HEK293 (cell line): Measurements from ENCODE around the gene AADAC.

Source experiments
- CTCF ChIA-PET: fragments of 350-600 bp; formaldehyde crosslinking; extraction: SDS; loops from one replicate; lab custom pipeline; 2021; ENCODE audit warnings: antibody characterized with exemption; lab: Yijun Ruan, JAX
- POLR2A ChIA-PET: fragments of 300-600 bp; formaldehyde crosslinking; extraction: SDS; loops from one replicate; lab custom pipeline; 2020; ENCODE audit warnings: antibody characterized with exemption, inconsistent platforms; lab: Yijun Ruan, JAX
- H3K27ac ChIP-seq: fragments of 200-500 bp; sonication (Bioruptor generic); 2 replicates; pipeline ENCODE4 v1.5.1; 2014; ENCODE audit warnings: low read depth, low read length, control low read depth, inconsistent platforms; ENCODE audit errors: extremely low read depth
- H3K36me3 ChIP-seq, 2 experiments: fragments of 200-500 bp in 1 of 2; sonication (Bioruptor generic) in 1 of 2; 1 replicate in 1 of 2; 2 replicates in 1 of 2; pipeline ENCODE4 v1.5.1; 2014 to 2017; ENCODE audit warnings: inconsistent platforms in 2 of 2, low read length in 2 of 2; ENCODE audit not compliant: control insufficient read depth in 2 of 2, insufficient read depth in 1 of 2
- H3K4me1 ChIP-seq: fragments of 200-500 bp; sonication (Bioruptor generic); 2 replicates; pipeline ENCODE4 v1.5.1; 2014; ENCODE audit warnings: mild to moderate bottlenecking, low read length, inconsistent platforms; ENCODE audit not compliant: control insufficient read depth, insufficient read depth
- H3K4me3 ChIP-seq: 2 replicates; pipeline ENCODE4 v1.5.1; 2011; ENCODE audit warnings: low read depth, mild to moderate bottlenecking, control low read depth, low read length, moderate library complexity
- H3K9me3 ChIP-seq: fragments of 200-500 bp; sonication (Bioruptor generic); 2 replicates; pipeline ENCODE4 v1.5.1; 2014; ENCODE audit warnings: low read depth, low read length, inconsistent platforms; ENCODE audit not compliant: control insufficient read depth, insufficient read depth
- FEZF1 ChIP-seq: fragments of 450-650 bp; formaldehyde crosslinking; IDR thresholded peaks from 2 replicates; pipeline ENCODE4 v1.5.1; 2016; ENCODE audit warnings: missing biosample characterization, missing genetic modification characterization
- KLF7 ChIP-seq: fragments of 450-650 bp; formaldehyde crosslinking; IDR thresholded peaks from 2 replicates; pipeline ENCODE4 v1.5.1; 2016; ENCODE audit warnings: missing biosample characterization, missing genetic modification characterization, borderline replicate concordance
- SP3 ChIP-seq: fragments of 450-650 bp; formaldehyde crosslinking; IDR thresholded peaks from 2 replicates; pipeline ENCODE4 v1.5.1; 2016; ENCODE audit warnings: missing biosample characterization, missing genetic modification characterization
- TCF7L2 ChIP-seq: IDR thresholded peaks from 2 replicates; pipeline ENCODE4 v1.6.1; 2011; ENCODE audit warnings: low read depth, mild to moderate bottlenecking, inconsistent platforms, low read length, moderate library complexity, borderline replicate concordance
- ZFP37 ChIP-seq: fragments of 450-650 bp; formaldehyde crosslinking; IDR thresholded peaks from 2 replicates; pipeline ENCODE4 v1.5.1; 2016; ENCODE audit warnings: missing biosample characterization, missing genetic modification characterization
- ZIC2 ChIP-seq: fragments of 450-650 bp; formaldehyde crosslinking; IDR thresholded peaks from 2 replicates; pipeline ENCODE4 v1.5.1; 2016; ENCODE audit warnings: missing biosample characterization, missing genetic modification characterization
- ZNF157 ChIP-seq: fragments of 450-650 bp; formaldehyde crosslinking; IDR thresholded peaks from 2 replicates; pipeline ENCODE4 v1.5.1; 2016; ENCODE audit warnings: missing biosample characterization, missing genetic modification characterization
- ZNF302 ChIP-seq: fragments of 450-650 bp; formaldehyde crosslinking; IDR thresholded peaks from 2 replicates; pipeline ENCODE4 v1.5.1; 2016; ENCODE audit warnings: missing biosample characterization, missing genetic modification characterization, low read depth
- ZNF362 ChIP-seq: fragments of 450-650 bp; formaldehyde crosslinking; IDR thresholded peaks from 2 replicates; pipeline ENCODE4 v1.5.1; 2016; ENCODE audit warnings: missing biosample characterization, missing genetic modification characterization
- ZNF398 ChIP-seq: fragments of 450-650 bp; formaldehyde crosslinking; IDR thresholded peaks from 2 replicates; pipeline ENCODE4 v1.5.1; 2017; ENCODE audit warnings: missing biosample characterization, missing genetic modification characterization
- ZNF416 ChIP-seq: fragments of 450-650 bp; formaldehyde crosslinking; IDR thresholded peaks from 2 replicates; pipeline ENCODE4 v1.5.1; 2016; ENCODE audit warnings: missing biosample characterization, missing genetic modification characterization
- ZNF48 ChIP-seq: fragments of 450-650 bp; formaldehyde crosslinking; IDR thresholded peaks from 2 replicates; pipeline ENCODE4 v1.5.1; 2016; ENCODE audit warnings: missing biosample characterization, missing genetic modification characterization
- ZNF529 ChIP-seq: fragments of 450-650 bp; formaldehyde crosslinking; IDR thresholded peaks from 2 replicates; pipeline ENCODE4 v1.5.1; 2017; ENCODE audit warnings: missing genetic modification characterization, missing biosample characterization; ENCODE audit not compliant: insufficient replicate concordance
- ZNF548 ChIP-seq: fragments of 450-650 bp; formaldehyde crosslinking; IDR thresholded peaks from 2 replicates; pipeline ENCODE4 v1.5.1; 2016; ENCODE audit warnings: missing biosample characterization, missing genetic modification characterization
- ZNF600 ChIP-seq: fragments of 450-650 bp; formaldehyde crosslinking; IDR thresholded peaks from 2 replicates; pipeline ENCODE4 v1.5.1; 2016; ENCODE audit warnings: missing biosample characterization, missing genetic modification characterization
- ZNF707 ChIP-seq: fragments of 450-650 bp; formaldehyde crosslinking; IDR thresholded peaks from 2 replicates; pipeline ENCODE4 v1.5.1; 2016; ENCODE audit warnings: missing biosample characterization, missing genetic modification characterization
- ZNF76 ChIP-seq: fragments of 450-650 bp; formaldehyde crosslinking; IDR thresholded peaks from 2 replicates; pipeline ENCODE4; 2016; ENCODE audit warnings: low read depth, missing biosample characterization, missing genetic modification characterization, borderline replicate concordance
- ZNF768 ChIP-seq: fragments of 450-650 bp; formaldehyde crosslinking; IDR thresholded peaks from 2 replicates; pipeline ENCODE4 v1.5.1; 2018; ENCODE audit warnings: missing biosample characterization, mild to moderate bottlenecking, missing genetic modification characterization
- ZNF777 ChIP-seq: fragments of 450-650 bp; formaldehyde crosslinking; IDR thresholded peaks from 2 replicates; pipeline ENCODE4 v1.5.1; 2017; ENCODE audit warnings: missing biosample characterization, missing genetic modification characterization, borderline replicate concordance
- ZNF837 ChIP-seq: fragments of 450-650 bp; formaldehyde crosslinking; IDR thresholded peaks from 2 replicates; pipeline ENCODE4 v1.5.1; 2016; ENCODE audit warnings: missing biosample characterization, missing genetic modification characterization
- TF ChIP-seq, protein P1 (sequence below): fragments of 450-650 bp; formaldehyde crosslinking; optimal IDR thresholded peaks from 2 replicates; pipeline ENCODE3; 2016; ENCODE audit warnings: missing biosample characterization, mild to moderate bottlenecking, missing genetic modification characterization
- TF ChIP-seq, protein P2 (sequence below): IDR thresholded peaks from 2 replicates; pipeline ENCODE4 v1.6.1; 2011; ENCODE audit warnings: mild to moderate bottlenecking, low read depth, low read length, borderline replicate concordance
- TF ChIP-seq, protein P3 (sequence below): fragments of 450-650 bp; formaldehyde crosslinking; IDR thresholded peaks from 2 replicates; pipeline ENCODE4 v1.5.1; 2016; ENCODE audit warnings: missing biosample characterization, missing genetic modification characterization
- TF ChIP-seq, protein P4 (sequence below): fragments of 450-650 bp; formaldehyde crosslinking; IDR thresholded peaks from 2 replicates; pipeline ENCODE4 v1.5.1; 2016; ENCODE audit warnings: missing biosample characterization, missing genetic modification characterization

AADAC gene

DNA sequence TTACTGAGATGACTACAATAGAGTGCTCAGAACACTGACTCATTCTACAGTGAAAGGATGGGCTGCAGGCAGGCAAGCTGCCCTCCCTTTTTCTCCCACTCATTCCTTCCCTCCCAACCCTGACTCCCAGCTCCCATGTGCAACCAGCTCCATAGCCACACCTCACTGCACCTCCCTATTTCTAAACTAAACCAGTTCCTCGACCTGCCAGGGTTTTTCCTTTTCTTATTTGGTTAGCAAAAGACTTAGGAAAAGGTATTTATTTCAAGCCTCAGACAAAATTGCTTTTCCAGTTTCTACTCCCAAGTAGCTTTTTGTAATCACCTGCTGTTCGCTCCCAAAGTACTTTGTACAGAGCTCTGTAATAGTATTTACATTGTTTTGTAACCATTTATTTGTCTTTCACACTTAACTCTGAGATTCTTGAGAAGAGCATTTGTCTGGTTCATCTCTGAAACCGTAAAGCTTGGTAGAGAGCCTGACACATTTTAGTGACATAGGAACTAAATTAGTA, 2.2 kb downstream of the AADAC start (continued):
- TF ChIP-seq ZNF398 (peak; percentile 41; the same call in 1 of the 2 replicates), ZIC2 (tag by site-specific recombination) (no peak)

GRCh38 chr3:151817473-151817872, 3.6 kb downstream of the AADAC start:
- Histone ChIP-seq H3K4me1 (no peaks in the 10 kb centered on the region), H3K36me3 (no peaks in the 10 kb centered on the region), H3K9me3 (no peaks in the 10 kb centered on the region), H3K4me3 (no peak overlapping the region), H3K27ac (no peak overlapping the region)
- ChIA-PET CTCF (no interaction called here), POLR2A (no interaction called here)
- TF ChIP-seq ZNF302 (tag by site-specific recombination) (no peak), ZNF707 (tag by site-specific recombination) (no peak), SP3 (tag by site-specific recombination) (no peak), ZNF157 (no peak), KLF7 (tag by site-specific recombination) (no peak), ZNF548 (tag by site-specific recombination) (no peak), TCF7L2 (no peak), ZNF837 (tag by site-specific recombination) (no peak), FEZF1 (tag by site-specific recombination) (no peak), ZNF600 (no peak), ZNF529 (no peak), ZNF416 (tag by site-specific recombination) (no peak), ZFP37 (tag by site-specific recombination) (no peak), ZNF768 (tag by site-specific recombination) (no peak), ZNF777 (no peak), ZNF76 (tag by site-specific recombination) (no peak)
- TF ChIP-seq, protein P1, sequence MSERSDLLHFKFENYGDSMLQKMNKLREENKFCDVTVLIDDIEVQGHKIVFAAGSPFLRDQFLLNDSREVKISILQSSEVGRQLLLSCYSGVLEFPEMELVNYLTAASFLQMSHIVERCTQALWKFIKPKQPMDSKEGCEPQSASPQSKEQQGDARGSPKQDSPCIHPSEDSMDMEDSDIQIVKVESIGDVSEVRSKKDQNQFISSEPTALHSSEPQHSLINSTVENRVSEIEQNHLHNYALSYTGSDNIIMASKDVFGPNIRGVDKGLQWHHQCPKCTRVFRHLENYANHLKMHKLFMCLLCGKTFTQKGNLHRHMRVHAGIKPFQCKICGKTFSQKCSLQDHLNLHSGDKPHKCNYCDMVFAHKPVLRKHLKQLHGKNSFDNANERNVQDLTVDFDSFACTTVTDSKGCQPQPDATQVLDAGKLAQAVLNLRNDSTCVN (tag by site-specific recombination): no peak

DNA sequence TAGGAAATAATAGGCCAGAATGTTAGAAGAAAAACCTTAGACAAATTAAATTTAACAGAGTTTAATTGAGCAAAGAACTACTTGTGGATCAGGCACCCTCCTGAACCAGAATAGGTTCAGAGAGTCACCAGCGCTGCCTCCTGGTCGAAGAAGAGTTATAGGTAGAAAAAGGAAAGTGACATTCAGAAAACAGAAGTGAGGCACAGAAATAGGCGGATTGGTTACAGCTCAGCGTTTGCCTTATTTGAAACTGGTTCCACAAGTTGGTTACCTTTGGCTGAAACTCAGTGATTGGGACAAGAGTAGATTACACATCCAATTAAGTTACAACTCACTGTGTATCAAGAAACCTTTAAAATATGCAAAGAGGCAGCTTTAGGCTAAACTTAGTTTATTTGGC, 4.4 kb downstream of the AADAC start:
- CTCF ChIA-PET: no interaction called here
- no peak for TF ChIP-seq ZNF362 (tag by site-specific recombination)
- TF ChIP-seq, protein P2, sequence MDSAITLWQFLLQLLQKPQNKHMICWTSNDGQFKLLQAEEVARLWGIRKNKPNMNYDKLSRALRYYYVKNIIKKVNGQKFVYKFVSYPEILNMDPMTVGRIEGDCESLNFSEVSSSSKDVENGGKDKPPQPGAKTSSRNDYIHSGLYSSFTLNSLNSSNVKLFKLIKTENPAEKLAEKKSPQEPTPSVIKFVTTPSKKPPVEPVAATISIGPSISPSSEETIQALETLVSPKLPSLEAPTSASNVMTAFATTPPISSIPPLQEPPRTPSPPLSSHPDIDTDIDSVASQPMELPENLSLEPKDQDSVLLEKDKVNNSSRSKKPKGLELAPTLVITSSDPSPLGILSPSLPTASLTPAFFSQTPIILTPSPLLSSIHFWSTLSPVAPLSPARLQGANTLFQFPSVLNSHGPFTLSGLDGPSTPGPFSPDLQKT: no peak
- TF ChIP-seq, protein P3, sequence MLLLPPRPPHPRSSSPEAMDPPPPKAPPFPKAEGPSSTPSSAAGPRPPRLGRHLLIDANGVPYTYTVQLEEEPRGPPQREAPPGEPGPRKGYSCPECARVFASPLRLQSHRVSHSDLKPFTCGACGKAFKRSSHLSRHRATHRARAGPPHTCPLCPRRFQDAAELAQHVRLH (tag by site-specific recombination): no peak
- TF ChIP-seq ZNF48 (tag by site-specific recombination): no peak
- TF ChIP-seq, protein P4, sequence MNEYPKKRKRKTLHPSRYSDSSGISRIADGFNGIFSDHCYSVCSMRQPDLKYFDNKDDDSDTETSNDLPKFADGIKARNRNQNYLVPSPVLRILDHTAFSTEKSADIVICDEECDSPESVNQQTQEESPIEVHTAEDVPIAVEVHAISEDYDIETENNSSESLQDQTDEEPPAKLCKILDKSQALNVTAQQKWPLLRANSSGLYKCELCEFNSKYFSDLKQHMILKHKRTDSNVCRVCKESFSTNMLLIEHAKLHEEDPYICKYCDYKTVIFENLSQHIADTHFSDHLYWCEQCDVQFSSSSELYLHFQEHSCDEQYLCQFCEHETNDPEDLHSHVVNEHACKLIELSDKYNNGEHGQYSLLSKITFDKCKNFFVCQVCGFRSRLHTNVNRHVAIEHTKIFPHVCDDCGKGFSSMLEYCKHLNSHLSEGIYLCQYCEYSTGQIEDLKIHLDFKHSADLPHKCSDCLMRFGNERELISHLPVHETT (tag by site-specific recombination): no peak

More for the DNA sequence above, 4.4 kb downstream of the AADAC start:
- Histone ChIP-seq H3K4me3 (no peak overlapping the region), H3K4me1 (no peaks in the 10 kb centered on the region), H3K9me3 (no peaks in the 10 kb centered on the region), H3K27ac (no peak overlapping the region), H3K36me3 (no peaks in the 10 kb centered on the region)
- POLR2A ChIA-PET: no interaction called here
